H1 (cell line): ENCODE measurements around the gene HBS1L. TPM values are rescaled to one million over a fixed set of nuclear protein-coding genes. Genes with fewer than 3 reads are reported as not detected.

Source experiments
- CTCF ChIA-PET: fragments of 300-600 bp; sonication (Branson Sonifier 250); formaldehyde crosslinking; loops from one replicate; lab custom pipeline; 2021; ENCODE audit not compliant: partially characterized antibody; lab: Charles Lee
- POLR2A ChIA-PET: fragments of 300-600 bp; sonication (Branson Sonifier 250); formaldehyde crosslinking; loops from one replicate; lab custom pipeline; 2021; ENCODE audit warnings: inconsistent platforms; ENCODE audit not compliant: partially characterized antibody; lab: Charles Lee
- DNase-seq, 2 experiments: peaks; one replicate each; pipeline versions ENCODE4 v3.0.0 to v3.0.0-alpha.2; 2010 to 2022; ENCODE audit warnings: low spot score in 2 of 2, low read depth in 1 of 2, mixed read lengths in 1 of 2
- FAIRE-seq: peaks from 2 replicates; lab custom pipeline; 2011; peaks lifted over from hg19 to GRCh38; lab: Jason Lieb, UNC
- H2AFZ ChIP-seq: 2 replicates; pipeline ENCODE4 v1.8.1; 2012; ENCODE audit warnings: low read length, inconsistent platforms
- H2AK5ac ChIP-seq: 2 replicates; pipeline ENCODE4 v1.6.1; 2013; ENCODE audit warnings: low read depth, low read length
- H2BK120ac ChIP-seq: replicated peaks from 2 replicates; pipeline ENCODE3; 2013; ENCODE audit warnings: low read depth, low read length, inconsistent platforms
- H2BK12ac ChIP-seq: 2 replicates; pipeline ENCODE4 v1.6.1; 2013; ENCODE audit warnings: low read depth, low read length
- H2BK15ac ChIP-seq: 2 replicates; pipeline ENCODE4 v1.6.1; 2013; ENCODE audit warnings: low read length
- H2BK20ac ChIP-seq: 2 replicates; pipeline ENCODE4 v1.6.1; 2013; ENCODE audit warnings: low read length
- H2BK5ac ChIP-seq: 2 replicates; pipeline ENCODE4 v1.6.1; 2013; ENCODE audit warnings: low read depth, low read length
- H3K14ac ChIP-seq: 2 replicates; pipeline ENCODE4 v1.6.1; 2013; ENCODE audit warnings: inconsistent platforms; ENCODE audit not compliant: insufficient read length
- H3K18ac ChIP-seq: 2 replicates; pipeline ENCODE4 v1.6.1; 2013; ENCODE audit warnings: low read length; ENCODE audit errors: extremely low read depth
- H3K23ac ChIP-seq: 2 replicates; pipeline ENCODE4 v1.6.1; 2013; ENCODE audit warnings: inconsistent platforms; ENCODE audit not compliant: insufficient read length
- H3K23me2 ChIP-seq: 2 replicates; pipeline ENCODE4 v1.6.1; 2013; ENCODE audit warnings: low read depth, low read length
- H3K27ac ChIP-seq: 2 replicates; pipeline ENCODE4 v1.6.1; 2011; ENCODE audit warnings: low read depth, low read length, inconsistent platforms
- H3K27me3 ChIP-seq, 4 experiments: replicated peaks in 1 of 4; 1 replicate in 1 of 4; 2 replicates in 3 of 4; pipeline versions ENCODE4 v1.6.1 to v1.8.1; 2011 to 2013; ENCODE audit warnings: low read length in 3 of 4, mild to moderate bottlenecking in 3 of 4, inconsistent platforms in 2 of 4, mixed read lengths in 2 of 4, moderate library complexity in 1 of 4; ENCODE audit not compliant: control insufficient read depth in 3 of 4, insufficient read depth in 3 of 4; ENCODE audit errors: extremely low read depth in 1 of 4
- H3K36me3 ChIP-seq, 4 experiments: 2 replicates each; pipeline versions ENCODE4 v1.6.1 to v1.8.1; 2011 to 2013; ENCODE audit warnings: mild to moderate bottlenecking in 4 of 4, low read length in 3 of 4, moderate library complexity in 2 of 4, control low read depth in 1 of 4, inconsistent platforms in 1 of 4; ENCODE audit not compliant: insufficient read depth in 4 of 4, control insufficient read depth in 2 of 4
- H3K4ac ChIP-seq: replicated peaks from 2 replicates; pipeline ENCODE3; 2013; ENCODE audit warnings: low read length, low read depth, mixed read lengths, inconsistent platforms; ENCODE audit not compliant: insufficient read length
- H3K4me1 ChIP-seq, 4 experiments: replicated peaks in 1 of 4; 1 replicate in 1 of 4; 2 replicates in 3 of 4; pipeline versions ENCODE4 v1.6.1 to v1.8.1; 2011 to 2013; ENCODE audit warnings: low read length in 3 of 4, inconsistent platforms in 2 of 4, mixed read lengths in 1 of 4; ENCODE audit not compliant: insufficient read depth in 4 of 4, control insufficient read depth in 3 of 4
- H3K4me2 ChIP-seq, 2 experiments: 2 replicates each; pipeline versions ENCODE4 v1.6.1 to v1.8.1; 2011 to 2013; ENCODE audit warnings: low read depth in 2 of 2, low read length in 2 of 2, control low read depth in 1 of 2, inconsistent platforms in 1 of 2, mild to moderate bottlenecking in 1 of 2; ENCODE audit not compliant: insufficient read depth in 1 of 2
- H3K4me3 ChIP-seq, 4 experiments: fragments of 200-600, 300-600 bp in 1 of 4; sonication (generic), shearing (Covaris generic), sonication (Bioruptor Twin) in 1 of 4; 2 replicates each; pipeline versions ENCODE4 v1.5.1 to v1.8.1; 2011 to 2016; ENCODE audit warnings: low read length in 4 of 4, low read depth in 3 of 4, control low read depth in 2 of 4, inconsistent platforms in 2 of 4, mild to moderate bottlenecking in 2 of 4, mixed read lengths in 1 of 4, moderate library complexity in 1 of 4; ENCODE audit not compliant: insufficient read depth in 2 of 4; ENCODE audit errors: extremely low read depth in 1 of 4
- H3K56ac ChIP-seq: replicated peaks from 2 replicates; pipeline ENCODE3; 2013; ENCODE audit warnings: low read depth, mild to moderate bottlenecking, mixed read lengths, low read length, inconsistent platforms; ENCODE audit not compliant: insufficient read length
- H3K79me1 ChIP-seq: 2 replicates; pipeline ENCODE4 v1.6.1; 2013; ENCODE audit warnings: low read depth, low read length, control low read depth
- H3K79me2 ChIP-seq, 2 experiments: 2 replicates each; pipeline versions ENCODE4 v1.6.1 to v1.8.1; 2012 to 2013; ENCODE audit warnings: low read length in 2 of 2, mild to moderate bottlenecking in 2 of 2, inconsistent platforms in 1 of 2; ENCODE audit not compliant: insufficient read depth in 2 of 2, control insufficient read depth in 1 of 2
- H3K9ac ChIP-seq, 4 experiments: replicated peaks in 1 of 4; 1 replicate in 1 of 4; 2 replicates in 3 of 4; pipeline versions ENCODE4 v1.6.1 to v1.8.1; 2011 to 2013; ENCODE audit warnings: low read depth in 3 of 4, low read length in 3 of 4, control low read depth in 2 of 4, mild to moderate bottlenecking in 2 of 4, moderate library complexity in 2 of 4, inconsistent platforms in 1 of 4; ENCODE audit errors: extremely low read depth in 1 of 4
- H3K9me3 ChIP-seq, 2 experiments: 2 replicates each; pipeline versions ENCODE4 v1.6.1 to v1.8.1; 2012 to 2013; ENCODE audit warnings: mild to moderate bottlenecking in 2 of 2, moderate library complexity in 2 of 2, control low read depth in 1 of 2, inconsistent platforms in 1 of 2, low read depth in 1 of 2, low read length in 1 of 2, mixed read lengths in 1 of 2; ENCODE audit not compliant: insufficient read depth in 2 of 2
- H4K20me1 ChIP-seq, 2 experiments: replicated peaks in 1 of 2; 2 replicates each; pipeline versions ENCODE3 to v1.8.1; 2011 to 2013; ENCODE audit warnings: inconsistent platforms in 2 of 2, low read length in 2 of 2, mild to moderate bottlenecking in 1 of 2; ENCODE audit not compliant: insufficient read depth in 2 of 2, control insufficient read depth in 1 of 2
- H4K5ac ChIP-seq: 2 replicates; pipeline ENCODE4 v1.6.1; 2013; ENCODE audit warnings: low read length, low read depth, mixed read lengths, inconsistent platforms; ENCODE audit not compliant: insufficient read length
- H4K8ac ChIP-seq: 2 replicates; pipeline ENCODE4 v1.8.0; 2013; ENCODE audit warnings: mild to moderate bottlenecking, moderate library complexity, low read length, inconsistent platforms; ENCODE audit not compliant: insufficient read depth; ENCODE audit errors: extremely low read depth
- H4K91ac ChIP-seq: replicated peaks from 2 replicates; pipeline ENCODE3; 2013; ENCODE audit warnings: low read length, mixed read lengths, inconsistent platforms; ENCODE audit not compliant: insufficient read length
- BACH1 ChIP-seq: IDR thresholded peaks from 2 replicates; pipeline ENCODE4 v1.6.1; 2012; ENCODE audit warnings: low read length, improper control_type of control experiment
- BRCA1 ChIP-seq: IDR thresholded peaks from 2 replicates; pipeline ENCODE4 v1.6.1; 2012; ENCODE audit warnings: low read depth, low read length, improper control_type of control experiment
- JUN ChIP-seq: IDR thresholded peaks from 2 replicates; pipeline ENCODE4 v1.6.1; 2011; ENCODE audit warnings: low read depth, mild to moderate bottlenecking, improper control_type of control experiment, low read length
- KDM1A ChIP-seq: fragments of 200-600, 300-600 bp; sonication (generic); IDR thresholded peaks from 2 replicates; pipeline ENCODE4 v1.7.1; 2016; ENCODE audit warnings: mild to moderate bottlenecking, low read length, borderline replicate concordance
- MAX ChIP-seq: IDR thresholded peaks from 2 replicates; pipeline ENCODE4 v1.6.1; 2012; ENCODE audit warnings: inconsistent platforms
- NANOG ChIP-seq: IDR thresholded peaks from 2 replicates; pipeline ENCODE4 v1.6.1; 2011; ENCODE audit warnings: low read length, low read depth, mild to moderate bottlenecking, inconsistent platforms; ENCODE audit not compliant: insufficient read depth, poor library complexity, severe bottlenecking
- PHF8 ChIP-seq: fragments of 200-600 bp; sonication (generic); conservative IDR thresholded peaks from 2 replicates; pipeline ENCODE4 v1.7.1; 2012; ENCODE audit warnings: low read depth, mild to moderate bottlenecking, inconsistent platforms, low read length, moderate library complexity
- SIRT6 ChIP-seq: IDR thresholded peaks from one replicate; pipeline ENCODE4 v1.7.1; 2012; ENCODE audit warnings: low read length, inconsistent platforms
- SUZ12 ChIP-seq: fragments of 200-600 bp; sonication (generic); IDR thresholded peaks from 2 replicates; pipeline ENCODE4 v1.6.1; 2012; ENCODE audit warnings: mild to moderate bottlenecking, inconsistent platforms, low read length, moderate library complexity, mixed read lengths
- TAF7 ChIP-seq: optimal IDR thresholded peaks from 2 replicates; pipeline ENCODE3; 2011; ENCODE audit warnings: low read depth, mild to moderate bottlenecking, inconsistent platforms, low read length, moderate library complexity, borderline replicate concordance
- WGBS, 2 experiments: shearing (Covaris generic) in 1 of 2; methylation state at CpG; one replicate each; pipeline versions ENCODE4 v1.1.6 to v1.1.7; 2013 to 2015; ENCODE audit warnings: low lambda C conversion rate in 2 of 2, mixed read lengths in 2 of 2, inconsistent platforms in 1 of 2, low coverage in 1 of 2, missing lambda C conversion rate in 1 of 2; ENCODE audit not compliant: insufficient replicate concordance in 2 of 2, insufficient coverage in 1 of 2, insufficient read length in 1 of 2; ENCODE audit errors: extremely low coverage in 1 of 2, missing lambda C conversion rate in 1 of 2; 5-methylcytosine and 5-hydroxymethylcytosine counted together
- polyA plus RNA-seq, 7 experiments: library from polyadenylated mRNA; depleted of rRNA in 3 of 7; stranded (reverse) in 5 of 7; unstranded in 2 of 7; fragments of >200 nt in 5 of 7; fragments of 200-250 nt in 2 of 7; gene quantifications; 1 replicate in 5 of 7; 2 replicates in 1 of 7; 4 replicates in 1 of 7; pipeline versions ENCODE4 v1.2.1 to v1.2.3, GENCODE V29; 2011 to 2013; ENCODE audit warnings: missing spikeins in 2 of 7, mixed read lengths in 2 of 7
- total RNA-seq: library from RNA; stranded (reverse); fragmentation: NEBNext Ultra II Directional; extraction: Animal tissue kit (Norgen Biotek cat#: 25700); gene quantifications from 2 replicates; pipeline ENCODE4 v1.2.1, GENCODE V29; 2021

The HBS1L gene
- total and polyA plus RNA-seq, 2 of the 8 experiments (the other 6 are each of a cell fraction or from before 2014, with no cell fraction given), result 28.1 to 97.1 TPM

- CTCF ChIA-PET, result interaction anchor here (0.9 kb wide), 1 partner anchor 12 kb away, joined by 3 read pairs; no protein-coding TSS in a partner anchor
- H4K20me1 ChIP-seq, result no peaks in the 10 kb centered on the region
- H4K91ac ChIP-seq, result no peak overlapping the region
Observed at GRCh38 chr6:135014353-135014832, 40.2 kb downstream of the HBS1L start.

More at GRCh38 chr6:135014353-135014832, 40.2 kb downstream of the HBS1L start:
- no peak overlapping the region for H3K4me3 ChIP-seq
- POLR2A ChIA-PET, result no interaction called here
- H3K18ac ChIP-seq, result no peak overlapping the region
- no peaks in the 10 kb centered on the region for H3K23me2 ChIP-seq
- no peak overlapping the region for H3K56ac ChIP-seq
- no peak overlapping the region for H3K14ac ChIP-seq
- 91% methylated on average over 4 of the region's 4 CpGs; no CpG with 5 or more reads in 1 of the 2 experiments for WGBS, 2 experiments
- no peak overlapping the region for H2AK5ac ChIP-seq
- H4K8ac ChIP-seq, result no peak overlapping the region
- TF ChIP-seq SUZ12, result no peak
- no peak for TF ChIP-seq TAF7
- TF ChIP-seq KDM1A, result no peak
- TF ChIP-seq PHF8, result no peak
- no peak for TF ChIP-seq MAX
- TF ChIP-seq BACH1, result no peak
- no peak for TF ChIP-seq SIRT6
- no peak for TF ChIP-seq BRCA1
- no peak for TF ChIP-seq JUN
- no peak for TF ChIP-seq NANOG
- no peaks in the 10 kb centered on the region for H3K4me1 ChIP-seq
- no peak overlapping the region for H3K9ac ChIP-seq
- H4K5ac ChIP-seq, result no peak overlapping the region
- no peaks in the 10 kb centered on the region for H3K79me1 ChIP-seq
- no peak overlapping the region for H2BK15ac ChIP-seq
- no peaks in the 10 kb centered on the region for H3K9me3 ChIP-seq
- no peak overlapping the region for H2BK5ac ChIP-seq
- H2BK20ac ChIP-seq, result no peak overlapping the region
- DNase-seq, result no peak
- H2BK120ac ChIP-seq, result no peak overlapping the region
- no peak overlapping the region for H3K23ac ChIP-seq
- no peaks in the 10 kb centered on the region for H3K27me3 ChIP-seq
- no peak overlapping the region for H3K4ac ChIP-seq
- H2AFZ ChIP-seq, result no peak overlapping the region
- H3K27ac ChIP-seq, result no peak overlapping the region
- no peak overlapping the region for H3K4me2 ChIP-seq
- no peak for FAIRE-seq
- no peak overlapping the region for H2BK12ac ChIP-seq
- peaks cover 0 to 10% of the 10 kb centered on the region in 2 experiments; a peak in 2 of 4 replicates for H3K79me2 ChIP-seq
- H3K36me3 ChIP-seq, result no peaks in the 10 kb centered on the region
